HEK293T (cell line): ENCODE results near the gene UMAD1.

Experiments used
- BHLHE40 ChIP-seq: fragments of 450-650 bp; IDR thresholded peaks from 2 replicates; pipeline ENCODE4 v1.6.1; 2016; ENCODE audit warnings: mild to moderate bottlenecking, moderate library complexity, borderline replicate concordance
- FOXK2 ChIP-seq: fragments of 450-650 bp; IDR thresholded peaks from 2 replicates; pipeline ENCODE4 v1.6.1; 2016; ENCODE audit warnings: mild to moderate bottlenecking
- FOXM1 ChIP-seq: fragments of 450-650 bp; IDR thresholded peaks from 2 replicates; pipeline ENCODE4 v1.6.1; 2017; ENCODE audit warnings: mild to moderate bottlenecking, borderline replicate concordance

DNA sequence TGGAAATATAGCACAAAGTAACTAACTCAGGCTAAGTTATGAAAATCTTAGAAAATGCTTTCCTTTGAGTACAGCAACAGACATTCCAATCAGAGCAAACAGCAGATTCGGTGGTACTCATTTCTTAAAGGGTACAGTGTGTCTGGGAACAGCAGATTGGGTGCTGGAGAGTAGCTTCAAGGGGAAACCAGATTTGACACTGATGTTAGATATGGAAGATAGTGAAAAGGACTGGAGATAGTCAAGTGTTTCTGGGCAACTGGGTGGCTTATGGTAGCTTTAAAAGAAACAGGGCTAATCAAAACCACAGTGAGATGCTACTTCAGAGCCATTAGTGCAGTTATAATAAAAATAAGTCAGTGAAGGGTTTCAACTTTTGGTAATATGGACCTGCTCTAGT lies 12.1 kb upstream of the UMAD1 start:
- TF ChIP-seq FOXK2 (no peak), BHLHE40 (no peak), FOXM1 (no peak)
